Adrenal gland (tissue), 5 donors: ENCODE measurements around the gene TCF12.

ENCODE experiments used
- POLR2A ChIP-seq, 2 donors: fragments of 450-650 bp; IDR thresholded peaks; one replicate each; pipeline ENCODE4 v1.6.1; 2017; ENCODE audit warnings: antibody characterized with exemption in 2 of 2, mild to moderate bottlenecking in 2 of 2, moderate library complexity in 1 of 2
- TF ChIP-seq, protein P1 (sequence below), 6 experiments: fragments of 450-650 bp in 4 of 6; fragments of 200-600 bp in 2 of 6; sonication (generic) in 1 of 6; IDR thresholded peaks; 1 replicate in 5 of 6; 2 replicates in 1 of 6; pipeline versions ENCODE4 v1.5.1 to v1.8.0; 2016 to 2021; ENCODE audit warnings: antibody characterized with exemption in 6 of 6, mild to moderate bottlenecking in 2 of 6, moderate library complexity in 1 of 6
- donor health status: DM: no; HTN: no; CAD: no.

DNA sequence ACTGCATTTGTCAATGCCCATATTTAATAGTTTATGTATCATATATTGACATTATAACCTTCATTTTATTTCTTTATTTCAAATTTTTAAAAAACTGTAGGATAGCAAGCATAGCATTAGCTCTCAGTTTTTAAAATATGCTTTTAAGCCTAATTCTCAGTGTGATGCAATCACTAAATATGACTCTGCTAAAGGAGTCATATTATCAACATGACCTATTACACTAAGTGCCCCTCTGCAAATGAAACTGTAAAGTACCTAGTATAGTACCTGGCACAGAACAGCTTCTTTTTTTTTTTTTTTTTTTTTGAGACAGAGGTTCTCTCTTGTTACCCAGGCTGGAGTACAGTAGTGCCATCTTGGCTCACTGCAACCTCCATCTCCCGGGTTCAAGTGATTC lies 278.4 kb downstream of the TCF12 start:
- TF ChIP-seq, protein P1, sequence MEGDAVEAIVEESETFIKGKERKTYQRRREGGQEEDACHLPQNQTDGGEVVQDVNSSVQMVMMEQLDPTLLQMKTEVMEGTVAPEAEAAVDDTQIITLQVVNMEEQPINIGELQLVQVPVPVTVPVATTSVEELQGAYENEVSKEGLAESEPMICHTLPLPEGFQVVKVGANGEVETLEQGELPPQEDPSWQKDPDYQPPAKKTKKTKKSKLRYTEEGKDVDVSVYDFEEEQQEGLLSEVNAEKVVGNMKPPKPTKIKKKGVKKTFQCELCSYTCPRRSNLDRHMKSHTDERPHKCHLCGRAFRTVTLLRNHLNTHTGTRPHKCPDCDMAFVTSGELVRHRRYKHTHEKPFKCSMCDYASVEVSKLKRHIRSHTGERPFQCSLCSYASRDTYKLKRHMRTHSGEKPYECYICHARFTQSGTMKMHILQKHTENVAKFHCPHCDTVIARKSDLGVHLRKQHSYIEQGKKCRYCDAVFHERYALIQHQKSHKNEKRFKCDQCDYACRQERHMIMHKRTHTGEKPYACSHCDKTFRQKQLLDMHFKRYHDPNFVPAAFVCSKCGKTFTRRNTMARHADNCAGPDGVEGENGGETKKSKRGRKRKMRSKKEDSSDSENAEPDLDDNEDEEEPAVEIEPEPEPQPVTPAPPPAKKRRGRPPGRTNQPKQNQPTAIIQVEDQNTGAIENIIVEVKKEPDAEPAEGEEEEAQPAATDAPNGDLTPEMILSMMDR (IDR thresholded peaks at IDR 0.05), result no peak
- no peak for TF ChIP-seq POLR2A (IDR thresholded peaks at IDR 0.05)
